ENCODE results near the gene MTFMT. TPM values are rescaled to one million over a fixed set of nuclear protein-coding genes. Genes with fewer than 3 reads are reported as not detected.
"Not testable (repeated sequence)": the region's sequence is repeated elsewhere in the genome, so short reads cannot be mapped to it uniquely, and the experiment has no call there.

The MTFMT gene
- total and polyA plus RNA-seq, 8 donors, result 12.7 to 21.7 (median 17.8) TPM

DNA sequence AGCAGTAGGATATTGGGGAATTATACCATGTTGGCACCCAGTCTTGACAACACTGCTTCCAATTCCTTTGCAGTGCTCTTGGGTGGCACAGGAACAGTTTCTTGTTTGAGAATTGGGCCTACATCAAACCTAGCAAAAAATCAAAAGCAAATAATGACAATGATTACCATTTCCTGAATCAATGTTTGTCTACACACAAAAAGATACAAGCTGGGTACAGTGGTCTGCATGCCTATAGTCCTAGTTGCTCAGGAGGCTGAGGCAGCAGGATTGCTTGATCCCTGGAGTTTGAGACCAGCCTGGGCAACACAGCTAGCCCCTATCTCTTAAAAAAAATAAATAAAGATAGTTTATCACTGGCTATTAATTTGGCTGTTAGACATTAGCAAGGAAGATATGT, 8.0 kb downstream of the MTFMT start:
- DNase-seq, result no peak
- TF ChIP-seq, protein P1, sequence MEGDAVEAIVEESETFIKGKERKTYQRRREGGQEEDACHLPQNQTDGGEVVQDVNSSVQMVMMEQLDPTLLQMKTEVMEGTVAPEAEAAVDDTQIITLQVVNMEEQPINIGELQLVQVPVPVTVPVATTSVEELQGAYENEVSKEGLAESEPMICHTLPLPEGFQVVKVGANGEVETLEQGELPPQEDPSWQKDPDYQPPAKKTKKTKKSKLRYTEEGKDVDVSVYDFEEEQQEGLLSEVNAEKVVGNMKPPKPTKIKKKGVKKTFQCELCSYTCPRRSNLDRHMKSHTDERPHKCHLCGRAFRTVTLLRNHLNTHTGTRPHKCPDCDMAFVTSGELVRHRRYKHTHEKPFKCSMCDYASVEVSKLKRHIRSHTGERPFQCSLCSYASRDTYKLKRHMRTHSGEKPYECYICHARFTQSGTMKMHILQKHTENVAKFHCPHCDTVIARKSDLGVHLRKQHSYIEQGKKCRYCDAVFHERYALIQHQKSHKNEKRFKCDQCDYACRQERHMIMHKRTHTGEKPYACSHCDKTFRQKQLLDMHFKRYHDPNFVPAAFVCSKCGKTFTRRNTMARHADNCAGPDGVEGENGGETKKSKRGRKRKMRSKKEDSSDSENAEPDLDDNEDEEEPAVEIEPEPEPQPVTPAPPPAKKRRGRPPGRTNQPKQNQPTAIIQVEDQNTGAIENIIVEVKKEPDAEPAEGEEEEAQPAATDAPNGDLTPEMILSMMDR (IDR thresholded peaks at IDR 0.05), result no peak
- no peak overlapping the region for H3K4me3 ChIP-seq
- H3K9me3 ChIP-seq, result no peaks in the 10 kb centered on the region
- peaks cover 0 to 76% of the 10 kb centered on the region in 2 donors for H3K36me3 ChIP-seq
- H3K27me3 ChIP-seq, result no peaks in the 10 kb centered on the region
- H3K27ac ChIP-seq, result no peak overlapping the region
- no peak for ATAC-seq
- no peaks in the 10 kb centered on the region for H3K4me1 ChIP-seq
- intact Hi-C loops (cut with DNase I), result no loop called here

DNA sequence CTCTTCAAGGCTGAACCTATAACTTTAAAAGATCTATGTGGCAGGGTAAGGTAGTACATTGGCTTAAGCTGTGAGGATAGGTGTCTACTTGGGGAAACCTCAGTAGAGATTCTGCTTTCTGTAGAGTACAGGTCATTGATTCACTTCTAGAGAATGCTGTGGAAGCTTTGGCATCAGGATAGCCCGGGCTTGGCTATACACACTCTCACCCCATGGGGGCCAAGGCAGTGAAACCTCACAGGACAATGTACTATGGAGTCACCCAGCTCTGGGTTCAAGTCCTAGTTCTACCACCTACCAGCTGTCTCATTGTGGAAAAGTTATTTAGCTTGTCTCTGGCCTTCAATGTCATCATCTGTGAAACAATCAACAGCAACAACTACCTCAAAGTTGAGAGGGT, 9.0 kb downstream of the MTFMT start:
- H3K9me3 ChIP-seq, result no peaks in the 10 kb centered on the region
- no peak overlapping the region for H3K27ac ChIP-seq
- no peak for DNase-seq
- no peaks in the 10 kb centered on the region for H3K4me1 ChIP-seq
- TF ChIP-seq, protein P1 (IDR thresholded peaks at IDR 0.05), result no peak
- H3K36me3 ChIP-seq, result peaks cover 0 to 76% of the 10 kb centered on the region in 2 donors
- no peak for ATAC-seq
- intact Hi-C loops (cut with DNase I), result no loop called here
- no peak overlapping the region for H3K4me3 ChIP-seq
- H3K27me3 ChIP-seq, result no peaks in the 10 kb centered on the region

DNA sequence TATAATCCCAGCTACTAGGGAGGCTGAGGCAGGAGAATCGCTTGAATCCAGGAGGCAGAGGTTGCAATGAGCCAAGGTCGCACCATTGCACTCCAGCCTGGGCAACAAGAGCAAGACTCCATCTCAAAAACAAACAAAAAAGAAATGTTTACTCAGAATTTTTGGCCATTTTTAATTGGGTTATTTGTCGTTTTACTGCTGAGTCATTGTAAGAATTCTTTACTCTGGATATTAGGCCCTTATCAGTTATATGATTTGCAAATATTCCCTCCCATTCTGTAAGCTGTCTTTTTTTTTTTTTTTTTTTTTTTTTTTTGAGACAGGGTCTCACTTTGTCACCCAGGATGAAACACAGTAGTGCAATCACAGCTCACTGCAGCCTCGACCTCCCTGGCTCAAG, 18.2 kb downstream of the MTFMT start:
- DNase-seq; H3K4me3 ChIP-seq; H3K4me1 ChIP-seq; ATAC-seq; H3K27ac ChIP-seq; H3K9me3 ChIP-seq; H3K27me3 ChIP-seq; intact Hi-C loops (cut with DNase I): not testable (repeated sequence)
- H3K36me3 ChIP-seq, result peaks cover 0 to 41% of the 10 kb centered on the region in 2 donors

DNA sequence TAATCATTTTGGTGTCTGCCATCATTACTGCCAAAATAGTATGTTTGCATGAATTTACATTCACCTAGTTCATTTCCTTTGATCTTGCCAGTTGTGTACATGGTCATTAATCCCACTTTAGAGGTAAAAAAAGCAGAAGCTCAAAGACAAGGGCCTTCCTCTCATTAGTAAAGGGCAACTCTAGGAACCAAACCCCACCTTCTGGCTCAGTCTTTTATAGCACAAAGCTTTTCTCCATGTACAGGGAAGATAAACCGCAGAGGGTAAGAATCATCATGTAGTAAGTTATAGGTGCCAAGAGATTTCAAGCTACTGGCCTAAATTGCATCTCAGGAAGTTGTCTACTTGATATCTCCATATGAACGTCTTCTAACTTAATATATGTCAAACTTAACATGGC, 20.5 kb downstream of the MTFMT start:
- TF ChIP-seq, protein P1 (IDR thresholded peaks at IDR 0.05), result no peak
- no peaks in the 10 kb centered on the region for H3K27me3 ChIP-seq
- DNase-seq (no peak), ATAC-seq (no peak)
- intact Hi-C loops (cut with DNase I), result no loop called here
- H3K4me3 ChIP-seq, result no peak overlapping the region
- H3K36me3 ChIP-seq, result peaks cover 0 to 36% of the 10 kb centered on the region in 2 donors
- H3K27ac ChIP-seq, result no peak overlapping the region
- H3K9me3 ChIP-seq, result peaks cover 0 to 7% of the 10 kb centered on the region in 2 donors
- no peaks in the 10 kb centered on the region for H3K4me1 ChIP-seq

DNA sequence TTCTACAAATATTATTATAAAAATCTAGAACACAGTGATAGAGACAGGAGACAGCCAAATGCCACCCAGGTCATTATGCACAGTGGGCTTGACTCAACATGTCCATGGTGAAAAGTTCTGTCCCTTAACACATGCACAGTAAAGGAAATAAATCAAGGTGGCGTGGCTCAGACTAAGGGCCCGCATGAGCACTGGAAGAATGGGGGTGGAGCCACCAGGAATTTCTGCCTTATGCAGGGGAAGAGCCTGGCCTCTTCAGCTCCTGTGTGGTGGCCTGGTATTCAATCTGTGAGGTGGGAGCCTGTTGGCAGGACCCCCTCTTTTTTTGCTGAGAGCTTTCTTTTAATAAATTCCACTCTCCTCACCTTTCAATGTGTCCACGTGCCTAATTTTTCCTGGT, 22.6 kb downstream of the MTFMT start:
- intact Hi-C loops (cut with DNase I), result no loop called here
- peaks cover 0 to 41% of the 10 kb centered on the region in 2 donors for H3K36me3 ChIP-seq

DNA sequence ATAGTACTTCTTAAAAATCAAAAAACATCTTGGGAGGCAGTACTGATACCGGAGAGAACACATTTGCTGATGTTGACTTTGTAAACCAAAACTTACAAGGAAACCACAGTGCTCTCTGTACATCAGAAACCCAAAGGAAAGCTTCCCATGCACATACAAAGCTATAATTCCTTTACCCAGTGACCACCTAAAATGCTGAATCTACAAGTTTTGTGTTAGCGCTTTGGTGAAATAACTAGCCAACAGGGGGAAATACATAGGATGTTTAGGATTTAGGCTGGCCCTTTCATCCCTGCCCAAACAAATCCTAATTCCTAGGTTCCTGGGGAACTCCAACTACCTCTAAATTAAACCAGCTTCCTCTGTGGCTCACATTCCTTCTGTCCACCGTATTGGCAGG, 24.4 kb downstream of the MTFMT start:
- ATAC-seq, result no peak
- H3K36me3 ChIP-seq, result peaks cover 0 to 31% of the 10 kb centered on the region in 2 donors

More for the DNA sequence above, 22.6 kb downstream of the MTFMT start:
- TF ChIP-seq, protein P1 (IDR thresholded peaks at IDR 0.05), result no peak
- no peak for DNase-seq
- Histone ChIP-seq H3K27ac (no peak overlapping the region), H3K9me3 (no peaks in the 10 kb centered on the region), H3K4me1 (no peaks in the 10 kb centered on the region), H3K27me3 (no peaks in the 10 kb centered on the region), H3K4me3 (no peak overlapping the region)
- ATAC-seq, result no peak

More for the DNA sequence above, 24.4 kb downstream of the MTFMT start:
- Histone ChIP-seq H3K9me3 (no peaks in the 10 kb centered on the region), H3K4me1 (no peaks in the 10 kb centered on the region), H3K27me3 (no peaks in the 10 kb centered on the region), H3K27ac (no peak overlapping the region), H3K4me3 (no peak overlapping the region)
- no peak for DNase-seq
- TF ChIP-seq, protein P1 (IDR thresholded peaks at IDR 0.05), result no peak
- intact Hi-C loops (cut with DNase I), result no loop called here
